NK-92 (cell line): ENCODE measurements around the gene SSBP2.
"Not testable (repeated sequence)": the region's sequence is repeated elsewhere in the genome, so short reads cannot be mapped to it uniquely, and the experiment has no call there.

Experiments
- DNase-seq: peaks from one replicate; lab custom pipeline; 2025; ENCODE audit not compliant: unreplicated experiment; lab: John Stamatoyannopoulos, UW

SSBP2 gene

DNA sequence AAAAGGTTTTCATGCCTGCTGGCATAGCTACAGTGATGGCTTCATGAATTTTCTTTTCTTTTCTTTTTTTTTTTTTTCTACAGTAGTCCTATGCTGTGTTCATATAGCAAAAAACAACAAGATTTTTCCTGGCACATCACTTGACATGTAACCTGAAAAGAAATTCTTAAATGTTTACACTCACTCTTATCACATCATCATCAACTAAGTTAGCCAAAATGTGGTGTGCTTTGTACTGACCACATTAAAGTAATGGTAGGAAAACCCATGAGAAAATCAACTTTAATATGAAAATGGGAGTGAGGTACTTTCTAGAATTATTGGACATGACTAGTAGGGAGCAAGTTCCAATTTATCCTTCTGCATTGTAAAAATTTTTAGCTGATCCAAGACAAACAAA, 146.7 kb downstream of the SSBP2 start:
- DNase-seq, result no peak

DNA sequence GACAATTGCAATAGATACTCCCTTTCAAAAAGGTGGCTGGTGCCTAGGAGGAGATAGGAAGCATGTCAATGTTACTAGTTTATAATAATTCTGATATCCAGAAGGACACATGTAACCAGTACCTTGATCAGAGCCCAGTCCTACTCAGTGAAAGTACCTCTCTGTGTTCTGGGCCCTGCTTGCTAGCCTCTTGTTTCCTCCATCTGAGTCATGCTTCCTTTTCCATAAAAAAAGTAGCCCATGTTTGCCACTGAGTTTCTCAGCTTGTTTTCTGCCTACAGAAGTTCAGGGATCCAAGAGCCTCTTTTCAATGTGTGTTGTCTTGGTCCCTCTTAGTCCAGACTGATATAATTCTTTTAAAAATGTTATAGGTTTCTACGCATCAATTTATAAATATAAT, 149.0 kb downstream of the SSBP2 start:
- no peak for DNase-seq

DNA sequence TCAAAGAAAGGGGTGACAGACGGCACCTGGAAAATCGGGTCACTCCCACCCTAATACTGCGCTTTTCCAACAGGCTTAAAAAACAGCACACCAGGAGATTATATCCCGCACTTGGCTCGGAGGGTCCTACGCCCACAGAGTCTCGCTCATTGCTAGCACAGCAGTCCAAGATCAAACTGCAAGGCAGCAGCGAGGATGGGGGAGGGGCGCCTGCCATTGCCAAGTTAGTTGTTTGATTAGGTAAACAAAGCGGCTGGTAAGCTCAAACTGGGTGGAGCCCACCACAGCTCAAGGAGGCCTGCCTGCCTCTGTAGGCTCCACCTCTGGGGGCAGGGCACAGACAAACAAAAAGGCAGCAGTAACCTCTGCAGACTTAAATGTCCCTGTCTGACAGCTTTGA, 158.8 kb downstream of the SSBP2 start:
- DNase-seq, result not testable (repeated sequence)

DNA sequence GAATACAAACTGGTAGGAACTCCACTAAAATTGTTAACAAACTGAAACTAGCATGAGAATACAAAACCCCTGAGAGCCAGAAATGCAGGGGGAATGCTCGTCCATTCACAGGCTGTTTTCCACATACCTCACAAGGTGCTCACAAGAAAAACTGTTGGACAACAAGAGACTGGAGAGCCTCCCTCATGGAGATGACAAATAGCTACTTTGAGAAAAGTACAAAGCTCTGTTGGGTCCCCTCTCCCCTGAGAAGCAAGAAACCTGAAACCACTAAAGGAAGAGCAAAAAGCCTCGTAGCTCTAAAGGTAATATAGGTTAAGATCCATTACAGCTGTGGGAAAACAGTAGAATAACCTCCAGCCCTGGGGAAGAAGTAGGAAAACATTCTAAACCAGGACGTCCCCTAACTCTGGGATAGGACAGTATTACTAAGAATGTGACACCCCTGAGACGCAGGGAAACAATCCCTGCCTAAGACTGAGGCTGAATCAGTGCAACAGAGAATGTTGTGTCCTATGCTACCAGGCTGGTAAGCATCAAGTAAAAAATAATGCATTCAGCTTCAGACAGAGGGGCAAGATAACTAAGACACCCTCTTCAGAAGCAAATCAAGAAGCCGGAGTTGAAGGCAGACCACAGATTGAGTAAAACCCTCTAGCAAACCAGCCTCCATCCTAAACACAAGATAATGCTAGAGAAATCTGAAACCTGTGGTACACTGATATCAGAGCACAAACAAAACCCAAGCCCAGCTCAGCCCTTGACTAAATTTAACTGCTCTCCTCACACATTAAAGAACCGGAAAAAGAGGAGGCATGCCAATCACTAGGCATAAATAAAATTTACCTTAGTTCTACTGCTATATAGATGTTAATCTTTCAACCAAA, 160.2 kb downstream of the SSBP2 start:
- no peak for DNase-seq

DNA sequence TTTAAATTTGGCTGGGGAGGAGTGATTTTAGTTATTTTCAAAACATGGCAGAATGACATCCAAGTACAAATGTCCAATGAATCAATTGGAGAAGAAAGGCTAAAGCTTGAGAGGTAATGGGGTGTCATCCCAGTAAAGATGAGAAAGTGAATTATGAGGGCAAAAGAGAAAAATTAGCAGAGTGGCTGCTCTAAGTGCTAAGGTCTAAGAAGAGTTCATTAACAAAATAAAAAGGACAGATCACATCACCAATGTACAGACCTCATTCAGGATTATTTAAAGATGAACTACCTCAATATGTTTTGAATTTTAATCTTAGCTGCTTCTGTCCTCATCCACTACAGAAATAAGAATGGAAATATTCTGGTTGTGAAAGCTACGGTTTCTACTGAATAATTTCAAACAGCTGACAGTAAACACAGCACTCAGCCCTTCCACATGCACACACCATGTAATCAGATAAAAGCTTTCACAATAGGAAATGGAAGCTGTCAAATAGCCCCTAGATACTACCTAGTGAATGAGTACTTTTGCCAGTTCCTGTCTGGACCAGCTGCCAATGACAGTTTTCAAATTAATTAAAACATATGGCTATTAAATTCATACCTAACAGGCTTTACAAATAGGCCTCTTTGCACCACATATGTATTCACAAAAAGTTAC, 171.5 kb downstream of the SSBP2 start:
- no peak for DNase-seq

DNA sequence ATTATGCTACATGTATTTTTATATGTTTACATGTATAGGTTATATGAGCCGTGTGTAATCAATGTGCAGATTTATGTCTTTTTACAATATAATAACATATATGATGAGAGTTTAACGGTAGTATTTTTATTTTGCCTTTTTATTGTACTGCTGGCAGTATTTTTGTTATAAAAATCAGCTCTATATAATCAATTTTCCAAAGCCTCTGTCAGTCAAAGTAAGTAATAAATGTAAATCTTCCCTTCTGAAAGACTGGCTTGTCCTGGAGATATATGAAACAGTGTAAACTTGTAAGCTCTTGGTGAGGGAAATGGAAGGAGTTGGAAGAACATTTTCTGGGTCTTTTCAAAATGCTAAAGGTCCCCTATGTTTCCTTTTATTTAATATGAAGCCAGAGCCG, 173.8 kb downstream of the SSBP2 start:
- DNase-seq, result no peak

DNA sequence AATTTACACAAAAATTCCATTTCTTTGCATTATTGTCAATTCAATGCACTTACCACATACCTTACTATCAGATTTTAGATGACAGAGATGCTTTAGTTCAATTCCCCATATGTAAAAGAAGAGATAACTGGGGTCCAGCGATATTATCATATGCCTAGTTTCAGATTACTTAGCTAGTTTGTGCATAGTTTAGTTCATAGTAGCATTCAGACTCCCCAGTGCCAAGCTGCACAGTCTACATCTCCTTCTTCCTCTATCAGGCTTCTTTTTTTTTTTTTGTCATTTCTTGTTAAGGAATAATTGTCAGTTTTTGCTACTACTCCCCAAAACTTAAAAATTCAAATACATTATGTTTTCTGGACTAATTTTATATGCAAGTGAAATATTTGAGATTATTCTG, 175.0 kb downstream of the SSBP2 start:
- DNase-seq, result no peak

DNA sequence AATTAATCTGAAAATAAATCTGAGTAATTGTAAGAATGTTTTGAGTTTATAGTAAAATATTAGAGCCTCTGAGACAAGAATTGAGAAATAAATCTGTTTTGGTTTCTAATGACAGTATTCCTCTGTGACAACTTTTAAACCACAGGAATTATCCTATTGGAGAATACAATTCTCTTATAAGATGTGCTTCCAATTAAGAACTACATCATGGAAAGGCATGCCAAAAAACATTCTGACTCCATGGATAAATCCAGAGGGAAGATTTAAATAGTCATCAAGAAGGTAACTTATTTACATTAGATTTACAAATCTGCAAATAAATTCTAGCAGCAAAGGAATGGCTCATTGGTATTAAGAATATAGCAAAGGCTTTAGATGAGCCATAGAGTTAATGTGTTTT, 178.7 kb downstream of the SSBP2 start:
- no peak for DNase-seq

DNA sequence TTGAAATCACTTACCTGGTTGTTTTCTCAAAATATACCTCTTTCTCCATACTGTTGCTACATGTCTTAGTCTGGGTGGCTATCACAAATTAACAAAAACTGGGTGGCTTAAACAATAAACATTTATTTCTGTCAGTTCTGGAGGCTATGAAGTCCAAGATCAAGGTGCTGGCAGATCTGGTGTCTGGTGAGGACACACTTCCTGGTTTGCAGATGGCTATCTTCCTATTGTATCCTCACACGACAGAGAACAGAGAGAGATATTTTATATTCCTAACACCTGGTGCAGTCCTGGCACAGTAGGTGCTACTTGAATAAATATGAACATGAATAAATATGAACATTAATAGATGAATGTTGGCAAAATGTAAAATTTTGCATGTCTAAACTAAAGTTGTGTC, 192.7 kb downstream of the SSBP2 start:
- no peak for DNase-seq

DNA sequence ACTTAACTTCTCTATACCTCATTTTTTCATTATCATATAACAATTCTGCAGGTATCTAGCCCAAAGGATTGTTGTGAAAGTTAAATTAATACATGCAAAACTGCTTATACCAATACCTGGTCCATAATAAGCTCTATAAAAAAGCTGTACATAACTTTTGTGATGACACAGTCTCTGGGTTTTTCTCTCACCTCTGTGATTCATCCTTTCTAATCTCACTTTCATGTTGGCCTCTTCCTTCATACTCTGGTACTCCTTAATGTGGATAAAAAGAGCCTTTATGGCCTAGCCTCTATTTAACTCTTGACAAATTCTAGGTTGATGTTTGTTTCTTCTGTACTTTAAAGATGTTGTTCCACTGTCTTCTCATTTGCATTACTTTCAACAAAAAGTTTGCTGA, 194.1 kb downstream of the SSBP2 start:
- no peak for DNase-seq

DNA sequence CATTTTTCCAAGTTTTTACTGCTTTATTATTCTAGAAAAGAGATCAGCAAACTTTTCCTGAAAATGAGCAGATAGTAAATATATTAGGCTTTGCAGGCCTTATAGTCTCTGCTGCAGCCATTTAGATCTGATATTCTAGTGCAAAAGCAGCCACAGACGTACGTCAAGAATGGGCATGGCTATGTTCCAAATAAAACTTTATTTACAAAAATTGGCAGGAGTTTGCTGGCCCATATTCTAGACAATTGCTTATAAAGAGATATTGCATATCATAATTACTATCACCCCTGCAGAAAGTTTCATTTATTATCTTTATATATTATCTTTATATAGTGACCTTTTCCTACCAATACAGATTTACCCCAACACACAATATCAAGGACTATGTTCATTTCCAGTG, 195.0 kb downstream of the SSBP2 start:
- no peak for DNase-seq

DNA sequence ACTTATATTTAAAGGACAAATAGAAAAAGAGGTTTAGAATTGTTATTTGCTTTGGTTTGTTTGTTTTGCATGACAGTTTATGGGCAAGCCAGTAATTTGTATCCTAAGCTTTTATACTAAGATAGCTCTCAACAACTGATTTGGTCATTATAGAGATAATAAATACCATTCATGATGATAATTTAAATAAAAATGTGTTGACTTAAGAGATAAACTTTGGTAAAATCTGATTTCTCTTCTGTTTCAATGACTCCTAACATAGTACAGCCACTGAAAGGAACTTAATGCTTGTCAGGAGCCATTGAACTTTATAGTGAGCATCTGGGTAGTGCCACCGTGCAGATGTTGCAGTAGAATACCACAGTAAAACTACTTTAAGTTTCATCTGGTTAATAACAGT, 196.2 kb downstream of the SSBP2 start:
- no peak for DNase-seq

DNA sequence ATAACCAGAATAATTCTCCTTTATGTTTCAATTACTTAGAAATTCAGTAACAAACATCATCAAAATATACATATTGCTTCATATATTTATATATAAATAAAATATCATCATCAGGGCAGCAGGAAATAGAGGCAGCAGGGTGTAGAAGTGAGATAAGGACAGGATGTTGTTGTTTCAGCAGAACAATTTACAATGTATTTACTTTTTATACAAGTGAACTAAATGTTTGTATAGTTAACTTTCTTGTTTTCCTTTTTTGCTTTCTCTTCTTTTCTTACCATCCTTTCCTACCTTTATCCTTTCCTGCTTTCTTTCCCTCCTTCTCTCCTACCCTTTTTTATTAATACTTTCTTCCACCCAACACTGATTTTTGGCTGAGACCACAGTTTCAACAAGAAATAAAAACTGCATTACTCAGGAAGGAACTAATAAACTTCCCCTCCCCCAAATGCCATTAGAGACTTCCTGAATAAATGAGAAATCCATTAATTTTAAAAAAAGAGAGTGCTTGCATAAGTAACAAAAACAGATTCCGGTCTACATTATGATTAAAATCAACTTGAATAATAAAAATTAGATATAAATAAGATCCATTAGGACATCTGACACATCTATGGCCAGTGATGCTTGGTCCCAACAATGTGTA, 197.2 kb downstream of the SSBP2 start:
- DNase-seq, result no peak

DNA sequence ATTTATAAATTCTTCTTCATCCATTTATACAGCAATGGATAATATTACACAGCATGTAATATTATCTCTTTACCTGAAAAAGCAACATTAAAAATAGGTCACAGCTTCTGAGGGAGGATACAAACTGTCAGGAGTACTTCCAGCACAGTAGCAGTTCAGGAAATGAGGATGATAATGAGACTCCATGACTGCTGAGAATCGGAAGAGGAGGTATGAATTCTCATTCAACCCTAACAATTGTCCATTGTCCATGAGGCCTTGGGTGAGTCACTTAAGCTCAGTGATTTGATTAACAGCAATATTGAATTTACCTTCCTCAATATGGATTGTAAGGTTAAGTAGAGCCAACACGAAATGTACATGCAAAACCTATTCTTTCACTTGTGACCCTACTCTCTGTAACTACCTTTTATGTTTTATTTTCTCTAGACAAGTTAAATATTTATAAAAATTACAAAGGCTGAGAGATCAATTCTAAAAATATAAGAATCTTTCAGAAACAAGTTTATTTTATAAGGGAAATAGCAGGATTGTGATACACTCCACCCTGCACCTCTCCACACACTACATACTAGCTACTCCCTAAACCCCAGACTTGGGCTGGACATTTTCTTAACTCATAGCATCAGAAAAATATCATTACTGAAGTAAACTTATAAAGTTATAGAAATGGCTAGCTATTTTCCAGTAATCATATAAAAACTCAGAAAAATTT, 197.9 kb downstream of the SSBP2 start:
- DNase-seq, result no peak

DNA sequence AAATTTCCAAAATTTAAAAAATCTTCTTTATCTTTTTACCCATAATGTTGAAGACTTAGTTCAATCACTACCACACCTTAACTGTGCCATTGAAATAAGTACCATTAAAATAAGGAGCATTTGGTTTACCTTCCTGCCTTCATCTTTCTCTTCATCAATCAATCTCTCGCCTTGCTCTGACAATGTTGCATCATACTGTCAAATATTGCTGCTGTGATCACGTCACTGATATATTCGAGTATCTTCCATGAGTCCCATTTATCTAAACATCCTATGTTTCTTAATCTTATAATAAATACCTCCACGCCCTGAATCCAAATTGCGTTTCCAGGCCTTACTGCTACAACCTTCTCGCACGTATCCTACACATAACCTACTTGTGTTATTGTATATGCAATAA, 201.8 kb downstream of the SSBP2 start:
- DNase-seq, result no peak

DNA sequence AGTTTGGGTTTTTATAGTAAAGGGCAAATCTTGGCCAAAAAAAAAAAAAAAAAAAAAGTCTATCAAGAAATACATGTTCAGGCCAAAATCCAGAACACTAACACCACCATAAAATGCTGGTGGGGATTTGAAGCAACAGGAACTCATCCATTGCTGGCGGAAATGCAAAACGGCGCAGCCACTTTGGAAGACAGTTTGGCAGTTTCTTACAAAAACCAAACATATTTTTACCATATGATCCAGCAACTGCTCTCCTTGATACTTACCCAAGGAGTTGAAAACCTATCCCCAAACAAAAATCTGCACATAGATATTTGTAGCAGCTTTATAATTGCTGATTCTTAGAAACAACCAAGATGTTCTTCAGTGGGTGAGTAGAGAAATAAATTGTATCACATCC, 203.9 kb downstream of the SSBP2 start:
- DNase-seq, result no peak

DNA sequence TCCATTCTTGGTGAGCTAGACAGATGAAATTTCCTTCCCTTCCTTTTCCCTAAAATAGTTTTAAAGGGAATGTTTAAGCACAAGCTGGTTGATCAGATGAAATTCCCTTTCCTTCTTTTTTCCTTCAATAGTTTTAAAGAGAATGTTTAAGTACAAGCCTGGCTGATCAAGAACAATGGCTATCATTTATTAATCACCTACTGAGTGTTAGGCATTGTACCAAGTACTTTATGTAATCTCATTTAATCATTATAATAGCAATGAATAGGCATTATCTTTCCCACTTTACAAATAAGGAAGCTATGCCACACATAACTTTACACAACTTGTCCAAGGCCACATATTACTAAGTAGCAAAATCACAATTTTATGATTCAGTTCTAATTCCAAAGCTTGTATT, 205.0 kb downstream of the SSBP2 start:
- no peak for DNase-seq

DNA sequence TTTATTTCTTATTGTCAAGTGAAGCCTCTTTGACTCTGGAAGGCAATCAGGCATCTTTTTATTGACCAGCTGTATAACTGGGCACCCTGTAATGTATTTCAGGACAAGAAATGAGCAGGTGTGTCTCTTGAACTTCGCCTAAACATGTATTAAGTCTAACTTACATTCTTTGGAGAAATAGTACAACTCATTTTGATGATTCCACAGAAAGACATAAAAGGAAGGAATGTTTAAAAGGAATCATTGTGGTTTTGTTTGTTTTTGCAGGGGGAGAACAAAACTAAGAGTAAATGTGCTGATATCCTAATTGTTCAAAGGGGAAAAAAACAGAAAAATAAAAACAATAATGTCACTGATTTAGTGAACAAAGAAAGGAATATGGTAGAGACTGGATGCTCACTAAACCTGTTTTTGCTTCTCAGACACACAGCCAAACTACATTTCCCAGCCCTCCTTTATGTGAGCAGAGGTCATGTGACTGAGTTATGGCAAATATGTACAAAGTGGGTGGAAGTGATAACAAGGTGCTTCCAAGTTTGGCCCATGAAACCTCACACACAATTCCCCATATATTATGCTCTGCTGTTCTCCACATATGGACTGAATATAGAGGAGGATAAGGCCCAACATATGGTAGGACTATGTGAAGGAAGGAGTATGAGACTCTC, 206.4 kb downstream of the SSBP2 start:
- DNase-seq, result no peak

DNA sequence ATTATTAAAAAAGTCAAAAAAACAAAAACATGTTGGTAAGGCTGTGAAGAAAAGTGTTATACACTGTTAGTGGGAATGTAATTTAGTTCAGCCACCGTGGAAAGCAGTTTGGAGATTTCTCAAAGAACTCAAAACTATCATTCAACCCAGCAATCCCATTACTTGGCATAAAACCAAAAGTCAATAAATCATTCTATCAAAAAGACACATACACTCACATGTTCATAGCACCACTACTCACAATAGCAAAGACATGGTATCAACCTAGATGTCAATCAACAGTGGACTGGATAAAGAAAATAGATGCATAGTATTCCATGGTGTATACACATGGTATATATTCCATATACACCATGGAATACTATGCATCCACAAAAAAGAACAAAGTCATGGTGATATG, 208.7 kb downstream of the SSBP2 start:
- DNase-seq, result no peak

DNA sequence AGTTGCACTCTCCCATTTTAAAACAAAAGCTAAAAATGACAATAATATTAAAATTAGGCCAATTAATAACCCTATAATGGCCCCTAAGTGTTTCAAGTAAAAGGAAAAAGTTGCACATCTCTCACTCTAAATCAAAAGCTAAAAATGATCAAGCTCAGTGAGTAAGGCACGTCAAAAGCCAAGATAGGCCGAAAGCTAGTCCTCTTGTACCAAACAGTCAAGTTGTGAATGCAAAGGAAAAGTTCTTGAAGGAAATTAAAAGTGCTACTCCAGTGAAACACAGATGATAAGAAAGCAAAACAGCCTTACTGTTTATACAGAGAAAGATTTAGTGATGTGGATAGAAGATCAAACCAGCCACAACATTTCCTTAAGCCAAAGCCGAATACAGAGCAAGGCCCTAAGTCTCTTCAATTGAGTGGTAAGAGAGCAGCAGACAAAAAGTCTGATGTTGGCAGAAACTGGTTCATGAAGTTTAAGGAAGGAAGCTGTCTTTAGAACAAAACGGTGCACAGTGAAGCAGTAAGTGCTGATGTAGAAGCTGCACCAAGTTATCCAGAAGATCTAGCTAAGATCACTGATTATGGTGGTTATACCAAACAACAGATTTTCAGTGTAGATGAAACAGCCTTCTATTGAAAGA, 212.9 kb downstream of the SSBP2 start:
- DNase-seq, result no peak

DNA sequence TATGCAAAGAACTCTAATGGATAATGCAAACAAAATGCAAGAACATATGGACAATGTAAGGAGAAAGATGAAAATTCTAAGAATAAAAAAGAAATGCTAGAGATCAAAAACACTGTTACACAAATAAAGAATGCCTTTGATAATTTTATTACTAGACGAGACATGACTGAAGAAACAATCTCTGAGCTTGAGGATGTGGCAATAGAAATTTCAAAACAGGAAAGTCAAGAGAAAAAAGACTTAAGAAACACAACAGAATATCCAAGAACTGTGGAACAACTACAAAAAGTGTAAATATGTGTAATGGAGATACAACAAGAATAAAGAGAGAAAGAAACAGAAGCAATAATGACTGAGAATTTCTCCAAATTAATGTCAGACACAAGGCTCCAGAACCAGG, 216.5 kb downstream of the SSBP2 start:
- DNase-seq, result no peak
